ENCODE data around the gene PAFAH1B1.
"Not testable (repeated sequence)": the region's sequence is repeated elsewhere in the genome, so short reads cannot be mapped to it uniquely, and the experiment has no call there.

The PAFAH1B1 gene

DNA sequence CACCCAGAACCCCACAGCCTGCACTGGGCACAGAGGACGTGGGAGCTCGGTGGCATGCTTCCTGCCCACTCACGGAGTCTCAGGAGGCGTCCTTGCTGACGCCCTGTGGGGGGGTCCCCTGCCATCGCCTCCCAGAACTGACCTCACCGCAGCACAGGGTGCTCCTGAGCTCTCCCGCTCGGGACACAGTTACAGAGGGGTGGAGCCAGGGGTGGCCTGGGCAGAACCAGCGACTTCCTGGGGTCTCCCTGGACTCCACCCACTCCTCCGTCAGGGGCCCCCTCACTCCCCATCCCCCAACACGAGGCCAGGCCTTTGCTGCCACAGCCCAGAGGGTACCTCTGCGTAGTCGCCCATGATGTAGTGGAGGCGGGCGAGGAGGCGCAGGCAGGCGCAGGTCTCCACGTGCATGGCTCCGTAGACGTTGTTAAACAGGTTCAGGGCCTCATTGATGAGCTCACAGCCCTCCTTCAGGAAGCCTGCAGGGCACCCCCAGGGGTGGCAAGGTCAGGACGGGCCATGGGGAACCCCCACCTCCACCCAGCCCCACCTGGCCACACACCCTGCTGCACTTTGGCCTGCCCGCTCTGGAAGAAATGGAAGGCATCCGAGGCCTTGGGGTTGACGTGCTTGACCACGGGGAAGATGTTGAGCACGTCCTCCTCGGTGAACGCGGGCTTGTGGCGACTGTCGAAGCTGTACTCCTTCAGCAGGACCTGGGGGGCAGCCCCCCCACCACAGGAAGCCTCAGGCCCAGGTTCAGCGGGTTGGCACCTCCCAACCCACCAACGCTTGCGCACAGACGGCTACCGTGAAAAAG lies 100.3 kb downstream of the PAFAH1B1 start:
- Histone ChIP-seq H3K27me3 (ENCODE audit: control insufficient read depth in 1 of 2, insufficient read depth in 2 of 2, low read length in 2 of 2) (no peaks in the 10 kb centered on the region), H3K27ac (ENCODE audit: low read depth, low read length) (no peak overlapping the region), H3K9ac (ENCODE audit: low read length) (no peak overlapping the region), H3K36me3 (ENCODE audit: insufficient read depth, low read length) (peaks cover 41% of the 10 kb centered on the region), H3K4me3 (ENCODE audit: low read depth in 1 of 2, low read length in 2 of 2) (no peak overlapping the region), H3K9me3 (ENCODE audit: low read length) (no peaks in the 10 kb centered on the region), H3K4me1 (ENCODE audit: insufficient read depth, low read length) (no peaks in the 10 kb centered on the region)

DNA sequence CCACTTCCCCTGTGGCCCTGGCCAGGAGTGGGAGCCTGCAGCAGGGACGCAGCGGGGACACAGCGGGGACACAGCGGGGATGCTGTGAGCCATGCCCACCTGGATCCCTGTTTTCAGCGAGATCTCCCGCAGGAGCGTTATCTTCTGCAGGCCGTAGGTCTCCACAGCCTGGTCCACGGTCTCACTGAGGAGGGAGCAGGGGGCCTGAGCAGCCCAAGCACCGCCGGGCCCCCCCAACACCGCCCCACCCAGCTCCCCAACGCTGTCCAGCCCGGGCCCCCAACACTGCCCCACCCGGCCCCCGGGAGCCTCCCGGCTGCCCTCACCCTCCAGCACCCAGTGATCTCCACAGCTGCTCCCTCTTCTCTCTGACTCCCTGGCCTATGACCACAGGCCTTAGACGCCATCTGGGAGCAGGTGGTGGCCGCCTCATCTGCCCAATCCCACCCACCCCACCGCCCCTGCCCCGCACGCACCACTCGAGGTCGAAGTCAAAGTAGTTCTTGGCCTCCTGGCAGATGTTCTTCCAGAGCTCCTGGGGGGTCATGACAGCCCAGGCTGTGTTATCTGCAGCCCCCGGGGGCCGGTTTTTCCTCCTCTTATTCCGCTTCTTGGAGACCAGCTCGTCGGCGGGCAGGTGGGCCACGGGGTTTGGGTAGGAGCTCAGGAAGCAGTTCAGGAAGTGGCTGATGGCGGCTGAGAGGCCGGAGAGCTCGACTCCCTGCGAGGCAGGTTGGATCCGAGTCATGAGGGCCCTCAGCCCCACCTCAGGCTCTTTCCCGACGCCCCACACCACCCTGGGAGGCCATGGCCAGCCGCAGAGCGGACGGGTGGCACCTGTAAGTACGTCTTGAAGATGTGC lies 101.2 kb downstream of the PAFAH1B1 start:
- Histone ChIP-seq H3K4me1 (ENCODE audit: insufficient read depth, low read length) (no peaks in the 10 kb centered on the region), H3K27me3 (ENCODE audit: control insufficient read depth in 1 of 2, insufficient read depth in 2 of 2, low read length in 2 of 2) (no peaks in the 10 kb centered on the region), H3K27ac (ENCODE audit: low read depth, low read length) (no peak overlapping the region), H3K4me3 (ENCODE audit: low read depth in 1 of 2, low read length in 2 of 2) (no peak overlapping the region), H3K36me3 (ENCODE audit: insufficient read depth, low read length) (peaks cover 40% of the 10 kb centered on the region), H3K9me3 (ENCODE audit: low read length) (no peaks in the 10 kb centered on the region), H3K9ac (ENCODE audit: low read length) (no peak overlapping the region)

DNA sequence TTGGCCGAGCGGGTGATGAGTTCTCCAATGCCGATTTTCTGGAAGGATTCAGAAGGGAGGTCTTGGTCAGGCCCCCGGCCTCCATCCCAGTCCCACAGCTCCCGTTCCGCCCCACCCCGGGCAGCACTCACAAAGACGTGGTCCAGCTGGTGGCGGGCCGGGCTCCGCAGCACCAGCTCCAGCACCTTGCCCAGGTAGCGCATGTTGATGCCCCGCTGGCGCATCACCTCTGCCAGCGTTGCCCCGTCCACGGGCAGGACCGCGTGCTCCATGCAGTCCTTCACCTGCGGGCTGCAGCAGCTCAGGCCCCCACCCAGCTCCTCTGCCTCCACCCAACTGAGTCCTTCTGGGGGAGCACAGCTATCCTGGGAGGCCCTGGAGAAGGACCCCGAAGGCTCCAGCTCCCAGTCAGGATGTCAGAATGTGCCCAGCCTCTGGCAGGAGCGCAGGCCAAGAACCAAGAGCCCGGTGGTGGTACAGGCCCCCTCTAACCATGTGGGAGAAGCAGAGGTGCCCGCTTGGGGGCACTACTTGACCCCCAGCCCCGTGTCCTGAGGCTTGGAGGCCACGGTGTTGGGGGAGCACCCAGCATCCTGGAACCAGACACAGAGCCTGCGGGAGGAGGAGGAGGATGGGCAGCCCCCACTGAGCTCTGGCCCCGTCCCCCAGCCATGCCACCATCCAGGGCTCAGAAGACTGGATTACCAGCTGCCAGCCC lies 101.9 kb downstream of the PAFAH1B1 start:
- Histone ChIP-seq H3K9me3 (ENCODE audit: low read length) (no peaks in the 10 kb centered on the region), H3K9ac (ENCODE audit: low read length) (no peak overlapping the region), H3K4me1 (ENCODE audit: insufficient read depth, low read length) (no peaks in the 10 kb centered on the region), H3K4me3 (ENCODE audit: low read depth in 1 of 2, low read length in 2 of 2) (no peak overlapping the region), H3K27ac (ENCODE audit: low read depth, low read length) (no peak overlapping the region), H3K27me3 (ENCODE audit: control insufficient read depth in 1 of 2, insufficient read depth in 2 of 2, low read length in 2 of 2) (no peaks in the 10 kb centered on the region), H3K36me3 (ENCODE audit: insufficient read depth, low read length) (peaks cover 40% of the 10 kb centered on the region)

DNA sequence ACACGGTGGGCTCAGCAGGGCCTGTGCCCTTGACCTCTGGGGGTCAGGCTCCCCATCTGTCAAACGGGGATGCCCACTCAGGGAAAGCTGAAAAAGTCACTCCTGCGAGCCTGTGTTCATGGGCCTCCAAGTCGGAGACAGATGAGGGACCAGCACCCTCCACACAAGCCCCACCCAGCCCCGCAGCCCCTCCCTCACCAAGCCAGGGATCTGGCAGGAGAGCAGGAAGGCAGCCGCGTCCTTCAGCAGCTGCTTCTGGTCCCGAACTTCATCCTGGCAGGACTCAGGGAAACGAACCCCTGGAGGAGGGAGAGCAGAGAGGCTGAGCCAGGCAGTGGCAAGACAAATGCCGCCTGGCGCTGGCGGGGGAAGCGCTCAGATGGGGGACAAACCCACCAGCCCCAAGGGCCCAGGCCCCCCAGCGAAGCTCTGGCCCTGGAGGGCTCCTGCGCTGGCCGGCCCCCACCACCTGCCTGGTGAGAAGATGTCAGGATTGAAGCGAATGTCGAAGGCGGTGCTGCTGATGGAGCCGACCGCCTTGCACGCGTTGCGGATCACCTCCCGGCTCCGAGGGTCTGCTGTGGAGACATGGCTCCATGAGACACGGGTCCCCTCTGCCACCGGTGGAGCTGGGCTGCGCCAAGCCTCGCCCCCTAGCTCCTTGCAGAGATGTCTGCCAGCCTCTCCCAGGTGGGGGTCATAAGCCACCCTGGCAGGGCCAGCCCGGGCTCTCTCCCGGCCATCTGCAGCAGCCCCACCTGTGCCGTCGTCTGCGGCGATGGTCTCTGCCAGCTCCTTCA lies 102.7 kb downstream of the PAFAH1B1 start:
- H3K27ac ChIP-seq (ENCODE audit: low read depth, low read length) = no peak overlapping the region
- H3K4me3 ChIP-seq (ENCODE audit: low read depth in 1 of 2, low read length in 2 of 2) = no peak overlapping the region
- no peaks in the 10 kb centered on the region for H3K4me1 ChIP-seq (ENCODE audit: insufficient read depth, low read length)
- H3K36me3 ChIP-seq (ENCODE audit: insufficient read depth, low read length) = peaks cover 40% of the 10 kb centered on the region
- no peaks in the 10 kb centered on the region for H3K9me3 ChIP-seq (ENCODE audit: low read length)
- H3K9ac ChIP-seq (ENCODE audit: low read length) = no peak overlapping the region
- no peaks in the 10 kb centered on the region for H3K27me3 ChIP-seq (ENCODE audit: control insufficient read depth in 1 of 2, insufficient read depth in 2 of 2, low read length in 2 of 2)

DNA sequence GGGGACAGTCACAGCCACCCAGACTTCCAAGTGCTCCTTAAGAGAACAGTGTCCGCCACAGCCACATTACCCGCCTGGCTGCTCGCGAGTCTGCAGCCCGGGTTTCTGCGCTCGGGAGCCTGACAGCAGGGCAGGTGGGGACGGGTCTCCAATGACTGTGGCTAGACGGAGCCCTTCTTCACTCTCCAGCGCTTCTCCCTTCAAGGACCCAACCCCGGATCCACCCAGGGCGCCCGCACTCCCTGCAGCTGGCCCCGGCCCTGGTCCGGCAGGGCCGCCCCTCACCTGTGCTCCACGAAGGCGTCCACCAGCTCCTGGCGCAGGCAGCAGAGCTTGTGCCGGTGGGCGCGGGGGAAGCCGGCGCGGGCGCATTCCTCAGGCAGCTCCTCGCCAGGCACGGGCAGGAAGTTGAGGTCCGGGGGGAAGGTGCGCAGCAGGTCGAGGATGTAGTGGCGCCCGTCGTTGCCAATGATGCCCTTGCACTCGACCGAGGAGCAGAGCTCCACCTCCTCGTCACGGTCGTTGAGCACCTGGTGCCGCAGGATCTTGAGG lies 104.2 kb downstream of the PAFAH1B1 start:
- Histone ChIP-seq H3K27ac (ENCODE audit: low read depth, low read length) (no peak overlapping the region), H3K9me3 (ENCODE audit: low read length) (no peaks in the 10 kb centered on the region), H3K36me3 (ENCODE audit: insufficient read depth, low read length) (peaks cover 53% of the 10 kb centered on the region), H3K9ac (ENCODE audit: low read length) (no peak overlapping the region), H3K27me3 (ENCODE audit: control insufficient read depth in 1 of 2, insufficient read depth in 2 of 2, low read length in 2 of 2) (no peaks in the 10 kb centered on the region), H3K4me3 (ENCODE audit: low read depth in 1 of 2, low read length in 2 of 2) (no peak overlapping the region), H3K4me1 (ENCODE audit: insufficient read depth, low read length) (no peaks in the 10 kb centered on the region)

DNA sequence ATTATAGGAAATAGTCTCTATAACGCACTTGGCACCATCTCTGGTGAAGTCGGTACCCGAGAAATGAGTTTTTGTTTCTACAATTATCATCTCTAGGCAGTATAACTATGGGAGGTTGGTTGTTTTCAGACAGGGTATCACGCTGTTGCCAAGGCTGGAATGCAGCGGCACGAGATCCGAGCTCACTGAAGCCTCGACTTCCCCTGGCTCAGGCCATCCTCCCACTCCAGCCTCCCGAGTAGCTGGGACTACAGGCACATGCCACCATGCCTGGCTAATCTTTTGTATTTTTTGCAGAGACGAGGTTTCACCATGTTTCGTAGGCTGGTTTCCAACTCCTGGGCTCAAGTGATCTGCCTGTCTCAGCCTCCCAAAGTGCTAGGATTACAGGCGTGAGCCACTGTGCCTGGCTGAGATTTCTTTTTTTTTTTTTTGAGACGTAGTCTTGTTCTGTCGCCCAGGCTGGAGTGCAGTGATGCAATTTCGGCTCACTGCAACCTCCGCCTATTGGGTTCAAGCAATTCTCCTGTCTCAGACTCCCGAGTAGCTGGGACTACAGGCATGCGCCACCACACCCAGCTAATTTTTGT lies 105.9 kb downstream of the PAFAH1B1 start:
- H3K4me3 ChIP-seq (ENCODE audit: low read depth in 1 of 2, low read length in 2 of 2); H3K4me1 ChIP-seq (ENCODE audit: insufficient read depth, low read length); H3K27me3 ChIP-seq (ENCODE audit: control insufficient read depth in 1 of 2, insufficient read depth in 2 of 2, low read length in 2 of 2); H3K27ac ChIP-seq (ENCODE audit: low read depth, low read length); H3K9me3 ChIP-seq (ENCODE audit: low read length); H3K9ac ChIP-seq (ENCODE audit: low read length): not testable (repeated sequence)
- H3K36me3 ChIP-seq (ENCODE audit: insufficient read depth, low read length) = peaks cover 41% of the 10 kb centered on the region

DNA sequence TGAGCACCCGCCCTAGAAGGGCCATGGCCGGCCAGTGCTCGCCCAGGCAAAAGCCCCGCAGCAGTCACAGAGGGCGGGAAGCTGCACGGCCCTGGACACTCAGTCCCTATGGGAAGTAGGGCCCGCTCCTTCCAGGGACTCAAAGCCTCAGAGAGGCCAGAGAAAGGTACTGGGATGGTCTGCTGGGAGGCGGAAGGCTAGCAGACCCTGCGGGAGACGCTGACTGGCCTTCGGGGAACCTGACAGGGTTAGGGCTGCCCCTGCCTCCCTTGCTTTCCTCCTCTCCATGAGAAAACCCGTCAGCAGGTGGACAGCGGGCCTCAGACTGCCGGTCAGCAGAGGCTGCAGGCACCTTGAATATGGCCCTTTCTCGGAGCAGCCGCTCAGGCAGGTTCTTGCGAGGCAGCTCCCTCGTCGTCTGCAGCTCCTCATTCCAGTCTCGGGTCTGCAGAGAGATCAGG lies 106.6 kb downstream of the PAFAH1B1 start:
- Histone ChIP-seq H3K4me1 (ENCODE audit: insufficient read depth, low read length) (no peaks in the 10 kb centered on the region), H3K9me3 (ENCODE audit: low read length) (no peaks in the 10 kb centered on the region), H3K27ac (ENCODE audit: low read depth, low read length) (no peak overlapping the region), H3K27me3 (ENCODE audit: control insufficient read depth in 1 of 2, insufficient read depth in 2 of 2, low read length in 2 of 2) (no peaks in the 10 kb centered on the region), H3K9ac (ENCODE audit: low read length) (no peak overlapping the region), H3K4me3 (ENCODE audit: low read depth in 1 of 2, low read length in 2 of 2) (no peak overlapping the region), H3K36me3 (ENCODE audit: insufficient read depth, low read length) (peaks cover 37% of the 10 kb centered on the region)

DNA sequence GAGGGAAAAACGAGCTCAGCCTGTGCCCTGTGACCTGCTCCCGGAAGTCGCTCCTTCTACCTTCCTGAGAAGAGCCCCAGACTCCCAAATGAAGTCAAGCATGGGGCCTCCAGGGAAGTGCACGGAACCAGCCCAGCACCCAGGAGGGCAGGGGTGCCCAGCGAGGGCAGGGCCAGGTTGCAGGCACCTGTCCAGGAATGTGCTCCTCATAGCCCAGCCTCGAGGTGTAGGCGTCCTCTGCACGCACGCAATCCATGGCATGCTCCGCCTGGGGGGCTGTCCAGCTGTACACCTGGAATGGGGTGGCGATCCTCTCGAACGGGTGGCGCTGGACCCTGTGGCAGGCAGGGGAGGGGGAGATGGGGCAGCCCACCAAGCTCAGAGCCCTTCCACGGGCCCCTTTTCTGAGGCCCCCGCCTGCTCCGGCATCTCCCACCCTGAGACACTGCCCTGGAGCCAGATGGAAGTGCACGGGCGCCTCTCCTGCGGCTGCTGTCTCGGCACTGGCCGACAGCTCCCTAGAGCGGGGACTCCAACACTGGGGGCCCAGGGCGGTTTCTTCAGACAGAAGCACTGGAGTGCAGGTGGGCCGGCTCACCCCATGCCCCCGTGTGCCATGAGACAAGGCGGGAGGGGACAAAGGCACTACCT lies 107.2 kb downstream of the PAFAH1B1 start:
- peaks cover 1% of the 10 kb centered on the region for H3K4me1 ChIP-seq (ENCODE audit: insufficient read depth, low read length)
- H3K9me3 ChIP-seq (ENCODE audit: low read length) = no peaks in the 10 kb centered on the region
- H3K36me3 ChIP-seq (ENCODE audit: insufficient read depth, low read length) = peaks cover 34% of the 10 kb centered on the region
- no peaks in the 10 kb centered on the region for H3K27me3 ChIP-seq (ENCODE audit: control insufficient read depth in 1 of 2, insufficient read depth in 2 of 2, low read length in 2 of 2)
- H3K9ac ChIP-seq (ENCODE audit: low read length) = no peak overlapping the region
- H3K4me3 ChIP-seq (ENCODE audit: low read depth in 1 of 2, low read length in 2 of 2) = no peak overlapping the region
- no peak overlapping the region for H3K27ac ChIP-seq (ENCODE audit: low read depth, low read length)

DNA sequence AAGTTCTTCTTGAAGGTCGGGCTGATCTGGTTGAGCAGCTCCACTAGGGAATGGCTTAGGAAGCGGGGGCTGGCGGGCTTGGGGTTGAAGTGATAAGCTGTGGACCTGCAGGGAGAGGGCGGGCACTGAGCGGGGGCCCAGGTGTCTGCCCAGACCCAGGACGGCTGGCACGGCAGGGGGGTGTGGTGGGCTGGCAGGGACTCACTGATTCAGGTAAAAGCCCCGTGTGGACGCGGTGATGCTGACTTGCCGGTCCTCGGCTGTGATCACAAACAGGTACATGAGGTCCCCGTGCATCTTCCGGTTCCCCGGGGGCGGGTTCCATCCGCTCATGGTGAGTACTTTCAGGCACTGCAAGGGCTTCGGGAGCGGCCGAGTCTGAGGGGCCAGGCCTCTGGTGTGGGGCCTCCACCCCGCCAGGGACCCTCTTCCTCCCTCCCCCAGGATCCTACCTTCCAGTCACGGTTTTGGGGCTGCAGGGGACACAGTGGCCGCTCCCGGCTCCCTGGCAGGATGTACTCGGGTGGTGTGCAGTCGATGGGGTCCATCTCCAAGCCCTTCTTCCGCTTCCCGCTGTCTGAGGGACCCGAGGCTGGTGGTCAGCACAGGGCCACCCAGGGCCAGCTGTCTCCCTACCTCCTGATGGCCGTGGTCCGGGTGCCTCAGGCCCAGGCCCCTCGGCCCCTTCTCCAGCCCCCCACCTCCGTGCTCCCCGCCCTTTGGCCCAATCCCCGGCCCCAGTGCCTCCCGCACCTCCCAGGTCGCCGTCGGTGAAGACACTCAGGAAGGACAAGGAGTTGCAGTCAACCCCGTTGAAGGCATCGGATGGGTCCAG lies 107.9 kb downstream of the PAFAH1B1 start:
- Histone ChIP-seq H3K27me3 (ENCODE audit: control insufficient read depth in 1 of 2, insufficient read depth in 2 of 2, low read length in 2 of 2) (no peaks in the 10 kb centered on the region), H3K27ac (ENCODE audit: low read depth, low read length) (no peak overlapping the region), H3K9me3 (ENCODE audit: low read length) (no peaks in the 10 kb centered on the region), H3K9ac (ENCODE audit: low read length) (no peak overlapping the region), H3K36me3 (ENCODE audit: insufficient read depth, low read length) (peaks cover 27% of the 10 kb centered on the region), H3K4me1 (ENCODE audit: insufficient read depth, low read length) (peaks cover 4% of the 10 kb centered on the region), H3K4me3 (ENCODE audit: low read depth in 1 of 2, low read length in 2 of 2) (no peak overlapping the region)
